ENCODE data around the gene ITPA. TPM values are rescaled to one million over a fixed set of nuclear protein-coding genes. Genes with fewer than 3 reads are reported as not detected.

ITPA gene
- total and polyA plus RNA-seq, 2 of the 13 experiments (the other 11 are each of a cell fraction or from before 2014, with no cell fraction given): 60.1 to 103 TPM

DNA sequence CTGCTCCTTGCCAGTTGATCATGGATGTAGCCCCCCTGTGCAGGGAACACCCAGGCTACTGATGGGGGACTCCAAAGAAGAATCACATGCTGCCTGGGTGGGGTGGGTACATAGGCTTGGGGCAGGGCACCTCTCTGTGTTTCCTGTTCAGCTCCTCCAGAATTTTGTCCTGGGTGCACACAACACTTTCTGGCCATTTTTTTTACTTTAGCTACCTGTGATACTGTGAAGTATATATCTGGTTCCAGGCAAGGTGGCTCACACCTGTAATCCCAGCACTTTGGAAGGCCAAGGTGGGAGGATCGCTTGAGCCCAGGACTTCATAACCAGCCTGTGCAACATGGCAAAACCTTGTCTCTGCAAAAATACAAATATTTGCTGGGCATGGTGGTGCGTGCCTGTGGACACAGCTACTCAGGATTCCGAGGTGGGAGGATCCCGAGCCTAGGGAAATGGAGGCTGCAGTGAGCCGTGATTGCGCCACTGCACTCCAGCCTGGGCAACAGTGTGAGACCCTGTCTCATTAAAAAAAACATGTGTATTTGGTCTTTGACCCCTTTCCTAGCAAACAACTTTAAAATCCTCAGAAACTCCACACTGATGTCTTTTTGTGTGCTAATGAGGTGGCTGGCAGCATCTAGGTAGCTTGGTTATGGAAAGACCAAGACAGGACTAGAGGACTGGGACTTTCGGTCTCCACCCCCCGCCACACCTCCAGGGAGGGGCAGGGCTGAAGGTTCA is 15.6 kb downstream of the ITPA start (continued):
- TF ChIP-seq, protein P1, sequence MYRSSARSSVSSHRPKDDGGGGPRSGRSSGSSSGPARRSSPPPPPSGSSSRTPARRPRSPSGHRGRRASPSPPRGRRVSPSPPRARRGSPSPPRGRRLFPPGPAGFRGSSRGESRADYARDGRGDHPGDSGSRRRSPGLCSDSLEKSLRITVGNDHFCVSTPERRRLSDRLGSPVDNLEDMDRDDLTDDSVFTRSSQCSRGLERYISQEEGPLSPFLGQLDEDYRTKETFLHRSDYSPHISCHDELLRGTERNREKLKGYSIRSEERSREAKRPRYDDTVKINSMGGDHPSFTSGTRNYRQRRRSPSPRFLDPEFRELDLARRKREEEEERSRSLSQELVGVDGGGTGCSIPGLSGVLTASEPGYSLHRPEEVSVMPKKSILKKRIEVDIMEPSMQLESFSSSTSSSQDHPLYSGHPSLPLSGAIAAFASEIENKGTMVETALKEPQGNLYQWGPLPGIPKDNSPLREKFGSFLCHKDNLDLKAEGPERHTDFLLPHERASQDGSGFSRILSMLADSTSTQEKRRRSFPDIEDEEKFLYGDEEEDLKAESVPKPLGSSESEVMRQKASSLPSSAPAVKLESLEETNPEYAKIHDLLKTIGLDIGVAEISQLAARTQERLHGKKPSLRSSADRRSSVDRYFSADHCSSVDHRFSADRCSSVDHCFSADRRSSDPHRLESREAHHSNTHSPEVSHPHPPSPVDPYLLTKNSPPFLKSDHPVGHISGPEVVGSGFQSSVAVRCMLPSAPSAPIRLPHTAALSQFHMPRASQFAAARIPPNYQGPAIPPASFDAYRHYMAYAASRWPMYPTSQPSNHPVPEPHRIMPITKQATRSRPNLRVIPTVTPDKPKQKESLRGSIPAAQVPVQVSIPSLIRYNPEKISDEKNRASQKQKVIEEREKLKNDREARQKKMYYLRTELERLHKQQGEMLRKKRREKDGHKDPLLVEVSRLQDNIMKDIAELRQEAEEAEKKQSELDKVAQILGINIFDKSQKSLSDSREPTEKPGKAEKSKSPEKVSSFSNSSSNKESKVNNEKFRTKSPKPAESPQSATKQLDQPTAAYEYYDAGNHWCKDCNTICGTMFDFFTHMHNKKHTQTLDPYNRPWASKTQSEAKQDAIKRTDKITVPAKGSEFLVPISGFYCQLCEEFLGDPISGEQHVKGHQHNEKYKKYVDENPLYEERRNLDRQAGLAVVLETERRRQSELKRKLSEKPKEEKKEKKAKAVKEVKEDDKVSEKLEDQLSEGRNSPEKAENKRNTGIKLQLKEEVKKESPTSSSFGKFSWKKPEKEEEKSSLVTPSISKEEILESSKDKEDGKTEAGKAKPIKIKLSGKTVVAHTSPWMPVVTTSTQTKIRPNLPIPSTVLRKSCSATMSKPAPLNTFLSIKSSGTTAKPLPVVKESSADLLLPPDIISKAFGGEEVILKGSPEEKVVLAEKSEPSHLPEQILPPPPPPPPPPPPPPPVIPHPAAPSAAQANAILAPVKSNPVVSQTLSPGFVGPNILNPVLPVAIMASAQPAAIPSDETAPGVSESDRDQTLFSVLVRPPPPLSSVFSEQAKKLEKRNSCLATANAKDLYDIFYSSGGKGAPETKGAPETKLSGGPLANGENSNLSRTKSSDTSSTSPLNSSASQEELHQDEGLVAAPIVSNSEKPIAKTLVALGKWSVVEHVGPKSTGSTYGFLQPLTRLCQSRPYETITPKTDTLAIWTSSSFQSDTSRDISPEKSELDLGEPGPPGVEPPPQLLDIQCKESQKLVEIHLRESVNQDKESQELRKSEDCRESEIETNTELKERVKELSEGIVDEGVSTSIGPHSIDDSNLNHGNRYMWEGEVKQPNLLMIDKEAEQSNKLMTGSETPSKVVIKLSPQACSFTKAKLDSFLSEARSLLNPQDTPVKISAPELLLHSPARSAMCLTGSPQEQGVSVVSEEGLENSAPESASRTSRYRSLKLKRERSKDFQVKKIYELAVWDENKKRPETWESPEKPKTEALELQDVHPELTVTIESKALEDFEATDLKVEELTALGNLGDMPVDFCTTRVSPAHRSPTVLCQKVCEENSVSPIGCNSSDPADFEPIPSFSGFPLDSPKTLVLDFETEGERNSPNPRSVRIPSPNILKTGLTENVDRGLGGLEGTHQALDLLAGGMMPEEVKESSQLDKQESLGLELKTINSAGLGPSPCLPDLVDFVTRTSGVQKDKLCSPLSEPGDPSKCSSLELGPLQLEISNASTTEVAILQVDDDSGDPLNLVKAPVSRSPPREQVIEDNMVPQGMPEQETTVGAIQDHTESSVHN (CRISPR knock-in tag; IDR thresholded peaks at IDR 0.05): no peak; the same call in none of the 2 replicates
- TF ChIP-seq SALL1 (CRISPR knock-in tag; IDR thresholded peaks at IDR 0.05) (peak; percentile 92), TBP (CRISPR knock-in tag; IDR thresholded peaks at IDR 0.05) (no peak), POLR2G (IDR thresholded peaks at IDR 0.05; ENCODE audit: low read depth, low read length) (0 out of 2 replicates have a peak, but pooled peaks have one; percentile 6), NR2F1 (CRISPR knock-in tag; IDR thresholded peaks at IDR 0.05) (peak; percentile 71 to 74; a peak in 2 of 4 replicates), SMYD3 (CRISPR knock-in tag; IDR thresholded peaks at IDR 0.05) (peak; percentile 49; the same call in 1 of the 2 replicates), KDM3A (CRISPR knock-in tag; IDR thresholded peaks at IDR 0.05; ENCODE audit: low read depth) (no peak; the same call in 1 of the 2 replicates), FOXK1 (CRISPR knock-in tag; IDR thresholded peaks at IDR 0.05; ENCODE audit: borderline replicate concordance, low read depth) (peak; percentile 82), NPAS2 (CRISPR knock-in tag; IDR thresholded peaks at IDR 0.05; ENCODE audit: borderline replicate concordance) (no peak), ZNF484 (CRISPR knock-in tag; IDR thresholded peaks at IDR 0.05; ENCODE audit: borderline replicate concordance, low read depth) (no peak)
- TF ChIP-seq, protein P2, sequence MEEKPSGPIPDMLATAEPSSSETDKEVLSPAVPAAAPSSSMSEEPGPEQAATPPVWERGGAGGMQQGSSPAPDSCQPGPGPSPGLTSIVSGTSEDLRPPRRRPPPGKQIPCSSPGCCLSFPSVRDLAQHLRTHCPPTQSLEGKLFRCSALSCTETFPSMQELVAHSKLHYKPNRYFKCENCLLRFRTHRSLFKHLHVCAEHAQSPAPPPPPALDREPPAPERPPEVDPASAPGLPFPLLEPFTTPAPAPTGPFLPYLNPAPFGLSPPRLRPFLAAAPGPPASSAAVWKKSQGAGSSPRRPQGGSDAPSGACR (CRISPR knock-in tag; IDR thresholded peaks at IDR 0.05): no peak
- TF ChIP-seq, protein P3, sequence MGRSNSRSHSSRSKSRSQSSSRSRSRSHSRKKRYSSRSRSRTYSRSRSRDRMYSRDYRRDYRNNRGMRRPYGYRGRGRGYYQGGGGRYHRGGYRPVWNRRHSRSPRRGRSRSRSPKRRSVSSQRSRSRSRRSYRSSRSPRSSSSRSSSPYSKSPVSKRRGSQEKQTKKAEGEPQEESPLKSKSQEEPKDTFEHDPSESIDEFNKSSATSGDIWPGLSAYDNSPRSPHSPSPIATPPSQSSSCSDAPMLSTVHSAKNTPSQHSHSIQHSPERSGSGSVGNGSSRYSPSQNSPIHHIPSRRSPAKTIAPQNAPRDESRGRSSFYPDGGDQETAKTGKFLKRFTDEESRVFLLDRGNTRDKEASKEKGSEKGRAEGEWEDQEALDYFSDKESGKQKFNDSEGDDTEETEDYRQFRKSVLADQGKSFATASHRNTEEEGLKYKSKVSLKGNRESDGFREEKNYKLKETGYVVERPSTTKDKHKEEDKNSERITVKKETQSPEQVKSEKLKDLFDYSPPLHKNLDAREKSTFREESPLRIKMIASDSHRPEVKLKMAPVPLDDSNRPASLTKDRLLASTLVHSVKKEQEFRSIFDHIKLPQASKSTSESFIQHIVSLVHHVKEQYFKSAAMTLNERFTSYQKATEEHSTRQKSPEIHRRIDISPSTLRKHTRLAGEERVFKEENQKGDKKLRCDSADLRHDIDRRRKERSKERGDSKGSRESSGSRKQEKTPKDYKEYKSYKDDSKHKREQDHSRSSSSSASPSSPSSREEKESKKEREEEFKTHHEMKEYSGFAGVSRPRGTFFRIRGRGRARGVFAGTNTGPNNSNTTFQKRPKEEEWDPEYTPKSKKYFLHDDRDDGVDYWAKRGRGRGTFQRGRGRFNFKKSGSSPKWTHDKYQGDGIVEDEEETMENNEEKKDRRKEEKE (IDR thresholded peaks at IDR 0.05): no peak
- TF ChIP-seq, protein P4, sequence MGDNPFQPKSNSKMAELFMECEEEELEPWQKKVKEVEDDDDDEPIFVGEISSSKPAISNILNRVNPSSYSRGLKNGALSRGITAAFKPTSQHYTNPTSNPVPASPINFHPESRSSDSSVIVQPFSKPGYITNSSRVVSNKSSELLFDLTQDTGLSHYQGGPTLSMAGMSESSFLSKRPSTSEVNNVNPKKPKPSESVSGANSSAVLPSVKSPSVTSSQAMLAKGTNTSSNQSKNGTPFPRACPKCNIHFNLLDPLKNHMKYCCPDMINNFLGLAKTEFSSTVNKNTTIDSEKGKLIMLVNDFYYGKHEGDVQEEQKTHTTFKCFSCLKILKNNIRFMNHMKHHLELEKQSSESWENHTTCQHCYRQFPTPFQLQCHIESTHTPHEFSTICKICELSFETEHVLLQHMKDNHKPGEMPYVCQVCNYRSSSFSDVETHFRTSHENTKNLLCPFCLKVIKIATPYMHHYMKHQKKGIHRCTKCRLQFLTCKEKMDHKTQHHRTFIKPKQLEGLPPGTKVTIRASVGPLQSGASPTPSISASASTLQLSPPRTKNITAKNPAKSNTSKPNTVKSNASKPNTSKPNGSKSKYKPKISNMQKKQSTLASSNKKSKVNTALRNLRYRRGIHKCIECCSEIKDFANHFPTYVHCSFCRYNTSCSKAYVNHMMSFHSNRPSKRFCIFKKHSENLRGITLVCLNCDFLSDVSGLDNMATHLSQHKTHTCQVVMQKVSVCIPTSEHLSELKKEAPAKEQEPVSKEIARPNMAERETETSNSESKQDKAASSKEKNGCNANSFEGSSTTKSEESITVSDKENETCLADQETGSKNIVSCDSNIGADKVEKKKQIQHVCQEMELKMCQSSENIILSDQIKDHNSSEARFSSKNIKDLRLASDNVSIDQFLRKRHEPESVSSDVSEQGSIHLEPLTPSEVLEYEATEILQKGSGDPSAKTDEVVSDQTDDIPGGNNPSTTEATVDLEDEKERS (CRISPR knock-in tag; IDR thresholded peaks at IDR 0.05): peak; percentile 96

Data from HepG2 (cell line).